ENCODE results near the gene COL4A6. TPM values are rescaled to one million over a fixed set of nuclear protein-coding genes. Genes with fewer than 3 reads are reported as not detected.

Gene COL4A6
- polyA plus RNA-seq, 3 donors: not detected

GRCh38 chrX:108134724-108135123, 303.5 kb downstream of the COL4A6 start:
- H3K27me3 Mint-ChIP-seq (ENCODE audit: low read depth in 3 of 3): peaks cover 0 to 3% (median 1%) of the 10 kb centered on the region in 3 donors
- H2AFZ ChIP-seq (ENCODE audit: insufficient read depth, low read depth, low read length, poor library complexity, severe bottlenecking): no peak overlapping the region
- no peaks in the 10 kb centered on the region for H3K27me3 ChIP-seq (ENCODE audit: control insufficient read depth in 2 of 2, insufficient read depth in 2 of 2, low read length in 2 of 2)
- H3K79me2 ChIP-seq (ENCODE audit: insufficient read depth, low read length): no peaks in the 10 kb centered on the region
- WGBS (ENCODE audit: insufficient coverage): no CpG with 5 or more reads among the region's 1 CpG
- peaks cover 0 to 5% (median 0%) of the 10 kb centered on the region in 7 donors for H3K9me3 Mint-ChIP-seq
- intact Hi-C loops (cut with micrococcal nuclease): no loop called here
- DNase-seq: no peak
- no peaks in the 10 kb centered on the region for H3K9me3 ChIP-seq (replicated peaks in 1 of 2; ENCODE audit: control insufficient read depth in 1 of 2, insufficient read depth in 1 of 2, low read length in 2 of 2)
- no peak overlapping the region for H3K4me3 ChIP-seq (replicated peaks in 1 of 3; ENCODE audit: low read depth in 2 of 3, low read length in 3 of 3)
- no peak overlapping the region for H3K4me3 Mint-ChIP-seq
- H4K20me1 ChIP-seq (ENCODE audit: insufficient read depth, low read length): no peaks in the 10 kb centered on the region
- H3K27ac Mint-ChIP-seq: no peak overlapping the region
- no peak overlapping the region for H3K9ac ChIP-seq (ENCODE audit: insufficient read depth, low read length, poor library complexity, severe bottlenecking)
- no peak for TF ChIP-seq CTCF (IDR thresholded peaks at IDR 0.05)
- peaks cover 37 to 72% of the 10 kb centered on the region in 2 donors for H3K36me3 ChIP-seq (replicated peaks in 1 of 2; ENCODE audit: control insufficient read depth in 1 of 2, insufficient read depth in 2 of 2, low read length in 2 of 2)
- H3K27ac ChIP-seq (ENCODE audit: low read depth in 1 of 2, low read length in 2 of 2): no peak overlapping the region
- H3K4me1 ChIP-seq (ENCODE audit: control insufficient read depth in 1 of 2, insufficient read depth in 2 of 2, low read length in 2 of 2): no peaks in the 10 kb centered on the region
- H3K4me1 Mint-ChIP-seq: no peaks in the 10 kb centered on the region
- H3K4me2 ChIP-seq (replicated peaks; ENCODE audit: extremely low read depth, low read length, poor library complexity, severe bottlenecking): no peak overlapping the region
- H3K36me3 Mint-ChIP-seq: peaks cover 48 to 50% of the 10 kb centered on the region in 2 donors

- Histone ChIP-seq H3K9me3 (replicated peaks in 1 of 2; ENCODE audit: control insufficient read depth in 1 of 2, insufficient read depth in 1 of 2, low read length in 2 of 2) (no peaks in the 10 kb centered on the region), H3K4me2 (replicated peaks; ENCODE audit: extremely low read depth, low read length, poor library complexity, severe bottlenecking) (no peak overlapping the region), H3K4me3 (replicated peaks in 1 of 3; ENCODE audit: low read depth in 2 of 3, low read length in 3 of 3) (no peak overlapping the region), H3K27me3 (ENCODE audit: control insufficient read depth in 2 of 2, insufficient read depth in 2 of 2, low read length in 2 of 2) (no peaks in the 10 kb centered on the region), H3K79me2 (ENCODE audit: insufficient read depth, low read length) (no peaks in the 10 kb centered on the region), H3K9ac (ENCODE audit: insufficient read depth, low read length, poor library complexity, severe bottlenecking) (no peak overlapping the region), H2AFZ (ENCODE audit: insufficient read depth, low read depth, low read length, poor library complexity, severe bottlenecking) (no peak overlapping the region), H3K36me3 (replicated peaks in 1 of 2; ENCODE audit: control insufficient read depth in 1 of 2, insufficient read depth in 2 of 2, low read length in 2 of 2) (peaks cover 26 to 55% of the 10 kb centered on the region in 2 donors), H3K27ac (ENCODE audit: low read depth in 1 of 2, low read length in 2 of 2) (no peak overlapping the region), H3K4me1 (ENCODE audit: control insufficient read depth in 1 of 2, insufficient read depth in 2 of 2, low read length in 2 of 2) (no peaks in the 10 kb centered on the region), H4K20me1 (ENCODE audit: insufficient read depth, low read length) (no peaks in the 10 kb centered on the region)
- H3K4me1 Mint-ChIP-seq: no peaks in the 10 kb centered on the region
- peaks cover 0 to 3% (median 1%) of the 10 kb centered on the region in 3 donors for H3K27me3 Mint-ChIP-seq (ENCODE audit: low read depth in 3 of 3)
- intact Hi-C loops (cut with micrococcal nuclease): no loop called here
- no peak overlapping the region for H3K4me3 Mint-ChIP-seq
- no peak overlapping the region for H3K27ac Mint-ChIP-seq
- peaks cover 44 to 45% of the 10 kb centered on the region in 2 donors for H3K36me3 Mint-ChIP-seq
- no peak for DNase-seq
- no peaks in the 10 kb centered on the region for H3K9me3 Mint-ChIP-seq
- no peak for TF ChIP-seq CTCF (IDR thresholded peaks at IDR 0.05)
- WGBS (ENCODE audit: insufficient coverage): 100% methylated on average over 1 of the region's 2 CpGs
Measured at GRCh38 chrX:108132876-108133275, 305.3 kb downstream of the COL4A6 start.

All from CD14-positive monocyte (primary cell).